NCI-H510A treated with DMSO at 0.1 percent for 48 hours (cell line): ENCODE data around the gene CSGALNACT2.
A peak's percentile ranks its signal among the peaks of the same experiment; 100 is the strongest.
"Not testable (repeated sequence)": the region's sequence is repeated elsewhere in the genome, so short reads cannot be mapped to it uniquely, and the experiment has no call there.

ENCODE experiments used
- DNase-seq: peaks from one replicate; lab custom pipeline; 2025; lab: John Stamatoyannopoulos, UW

CSGALNACT2 gene, protein sequence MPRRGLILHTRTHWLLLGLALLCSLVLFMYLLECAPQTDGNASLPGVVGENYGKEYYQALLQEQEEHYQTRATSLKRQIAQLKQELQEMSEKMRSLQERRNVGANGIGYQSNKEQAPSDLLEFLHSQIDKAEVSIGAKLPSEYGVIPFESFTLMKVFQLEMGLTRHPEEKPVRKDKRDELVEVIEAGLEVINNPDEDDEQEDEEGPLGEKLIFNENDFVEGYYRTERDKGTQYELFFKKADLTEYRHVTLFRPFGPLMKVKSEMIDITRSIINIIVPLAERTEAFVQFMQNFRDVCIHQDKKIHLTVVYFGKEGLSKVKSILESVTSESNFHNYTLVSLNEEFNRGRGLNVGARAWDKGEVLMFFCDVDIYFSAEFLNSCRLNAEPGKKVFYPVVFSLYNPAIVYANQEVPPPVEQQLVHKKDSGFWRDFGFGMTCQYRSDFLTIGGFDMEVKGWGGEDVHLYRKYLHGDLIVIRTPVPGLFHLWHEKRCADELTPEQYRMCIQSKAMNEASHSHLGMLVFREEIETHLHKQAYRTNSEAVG

DNA sequence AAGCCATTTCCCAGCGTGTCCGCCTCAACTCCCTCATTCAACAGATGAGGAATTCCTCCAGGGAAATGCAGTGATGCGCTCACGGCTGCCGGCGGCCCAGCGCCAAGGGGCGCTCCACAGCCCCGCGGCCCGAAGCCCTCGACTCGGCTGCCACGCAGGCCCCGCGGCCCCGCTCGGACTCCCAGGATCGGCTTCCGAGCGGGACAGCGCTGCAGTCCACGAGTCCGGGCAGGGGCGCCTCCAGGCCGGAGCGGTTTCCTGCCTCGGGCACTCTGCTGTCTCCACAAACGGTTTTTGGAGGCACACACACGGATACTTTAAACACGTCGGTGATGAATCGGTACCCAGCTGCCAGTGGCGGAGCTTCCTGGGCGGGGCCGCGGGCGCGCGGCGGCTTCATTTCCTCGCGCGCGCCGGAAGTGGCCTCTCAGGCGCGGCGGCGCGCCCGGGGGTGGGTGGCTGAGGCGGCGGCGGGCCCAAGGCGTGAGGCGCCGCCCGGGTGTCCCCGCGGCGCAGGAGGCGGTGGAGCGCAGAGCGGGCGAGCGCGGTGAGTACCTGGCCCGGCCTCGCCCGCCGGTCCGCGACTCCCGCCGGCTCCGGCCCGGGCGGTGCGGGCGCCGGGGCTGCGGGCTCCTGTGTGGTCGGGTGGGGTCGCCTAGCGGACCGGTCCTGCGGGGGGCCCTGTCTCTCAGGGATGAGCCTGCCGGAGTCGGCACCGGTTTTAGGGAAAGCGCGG lies at the start of gene CSGALNACT2:
Gene CSGALNACT2 (plus strand): TSS at position 425 of the 736 bp plus-strand sequence. CDS start 16,705 bp downstream, outside the sequence.
- peak; percentile 60 for DNase-seq

GRCh38 chr10:43089519-43089918 lies 48.7 kb upstream of the CSGALNACT2 start:
- no peak for DNase-seq

DNA sequence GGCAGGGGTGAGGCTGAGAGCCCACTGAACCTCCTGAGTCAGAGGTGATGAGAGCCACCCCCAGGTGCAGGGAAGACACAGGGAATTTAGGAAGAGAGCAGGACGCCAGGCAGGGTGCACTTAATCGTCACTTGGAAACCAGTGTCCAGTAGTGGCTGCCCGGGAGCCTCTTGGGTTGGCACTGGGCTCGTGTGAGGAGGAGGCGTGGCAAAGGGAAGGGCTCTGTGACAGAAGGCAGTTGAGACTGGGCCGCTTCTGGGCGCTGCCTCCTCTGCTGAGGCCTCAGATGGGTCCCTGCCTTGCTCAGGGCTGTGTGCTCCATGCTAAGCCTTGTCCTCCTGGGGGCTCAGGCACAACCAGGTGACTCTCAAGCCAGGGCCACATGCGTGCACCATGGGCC lies 48.1 kb upstream of the CSGALNACT2 start:
- DNase-seq = no peak

GRCh38 chr10:43090664-43091063 lies 47.6 kb upstream of the CSGALNACT2 start:
- no peak for DNase-seq

GRCh38 chr10:43091846-43092245 lies 46.4 kb upstream of the CSGALNACT2 start:
- no peak for DNase-seq

DNA sequence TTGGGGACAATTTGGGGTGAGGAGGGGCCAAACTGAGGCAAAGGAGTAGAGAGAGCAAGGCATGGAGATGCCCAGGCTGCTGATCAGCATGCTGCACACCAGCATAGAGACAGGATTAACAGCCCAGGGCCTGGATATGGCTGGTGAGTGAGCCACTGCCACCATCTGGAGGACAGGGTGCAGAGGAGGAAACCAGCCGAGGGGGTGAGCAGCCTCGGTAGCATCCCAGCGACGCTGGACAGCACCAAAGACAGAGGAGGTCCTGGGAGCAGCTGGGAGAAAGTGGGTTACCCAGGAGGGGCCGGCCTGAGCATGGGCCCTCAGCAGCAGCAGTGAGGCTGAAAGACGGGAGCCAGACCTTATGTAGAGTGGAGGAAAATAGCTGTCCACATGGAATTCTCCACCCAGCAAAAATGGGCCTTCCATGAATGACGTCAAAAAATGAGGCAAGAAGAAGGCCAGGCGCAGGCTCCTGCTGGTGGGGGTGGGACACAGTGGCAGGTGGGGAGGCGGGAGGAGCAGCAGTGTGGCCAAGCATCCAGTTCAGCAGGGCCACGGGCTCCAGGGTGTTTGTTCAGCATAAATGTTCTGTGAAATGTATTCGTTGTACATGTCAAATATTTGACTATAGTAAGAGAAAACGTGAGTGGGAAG lies 44.7 kb upstream of the CSGALNACT2 start:
- no peak for DNase-seq

DNA sequence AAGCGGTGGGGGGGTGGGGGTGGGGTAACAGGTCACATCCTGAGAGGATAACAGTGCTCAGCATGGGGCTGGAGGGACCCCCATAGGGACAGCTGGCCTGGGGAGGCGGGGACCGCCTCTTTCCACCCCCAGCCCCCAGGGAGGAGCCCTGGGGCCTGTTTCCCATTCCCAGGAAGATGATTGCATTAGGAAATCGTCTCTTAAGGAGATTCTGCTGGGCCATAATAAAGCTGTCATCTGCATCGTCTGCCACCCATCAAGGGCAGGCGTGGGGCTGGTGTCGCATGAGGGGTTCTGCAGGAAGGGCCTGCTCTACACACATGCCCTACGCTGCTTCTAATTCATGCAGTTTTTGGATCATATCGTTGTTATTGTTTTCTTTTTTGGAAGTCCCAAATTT lies 44.2 kb upstream of the CSGALNACT2 start:
- DNase-seq = no peak

- DNase-seq = not testable (repeated sequence)
Observed at GRCh38 chr10:43099339-43099738, 38.9 kb upstream of the CSGALNACT2 start.

- DNase-seq = no peak
Observed at GRCh38 chr10:43099928-43100327, 38.3 kb upstream of the CSGALNACT2 start.

- no peak for DNase-seq
Observed at GRCh38 chr10:43100366-43100765, 37.9 kb upstream of the CSGALNACT2 start.

DNA sequence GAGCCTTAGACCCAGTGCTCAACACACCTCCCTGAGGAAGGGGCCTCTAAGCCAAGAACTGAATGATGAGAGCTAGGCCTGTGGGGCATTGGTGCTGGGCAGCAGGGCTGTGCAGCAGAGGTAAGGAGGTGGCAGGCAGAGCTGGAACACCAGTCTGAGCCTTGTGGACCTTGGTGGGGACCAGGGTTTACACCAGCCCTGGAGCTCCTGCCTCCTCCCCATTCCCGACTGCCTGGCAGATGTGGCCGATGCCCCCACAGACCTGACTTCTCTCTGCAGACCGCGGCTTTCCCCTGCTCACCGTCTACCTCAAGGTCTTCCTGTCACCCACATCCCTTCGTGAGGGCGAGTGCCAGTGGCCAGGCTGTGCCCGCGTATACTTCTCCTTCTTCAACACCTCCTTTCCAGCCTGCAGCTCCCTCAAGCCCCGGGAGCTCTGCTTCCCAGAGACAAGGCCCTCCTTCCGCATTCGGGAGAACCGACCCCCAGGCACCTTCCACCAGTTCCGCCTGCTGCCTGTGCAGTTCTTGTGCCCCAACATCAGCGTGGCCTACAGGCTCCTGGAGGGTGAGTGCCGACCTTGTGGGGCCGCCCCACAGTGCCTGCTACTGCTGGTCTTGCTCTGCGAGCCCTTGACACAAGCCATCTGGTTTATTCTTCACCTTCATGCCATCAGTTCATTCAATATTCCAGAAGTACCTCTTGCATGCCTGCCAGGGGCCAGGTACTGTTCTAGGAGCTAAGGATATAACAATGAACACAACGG lies 36.0 kb upstream of the CSGALNACT2 start:
- DNase-seq = no peak

DNA sequence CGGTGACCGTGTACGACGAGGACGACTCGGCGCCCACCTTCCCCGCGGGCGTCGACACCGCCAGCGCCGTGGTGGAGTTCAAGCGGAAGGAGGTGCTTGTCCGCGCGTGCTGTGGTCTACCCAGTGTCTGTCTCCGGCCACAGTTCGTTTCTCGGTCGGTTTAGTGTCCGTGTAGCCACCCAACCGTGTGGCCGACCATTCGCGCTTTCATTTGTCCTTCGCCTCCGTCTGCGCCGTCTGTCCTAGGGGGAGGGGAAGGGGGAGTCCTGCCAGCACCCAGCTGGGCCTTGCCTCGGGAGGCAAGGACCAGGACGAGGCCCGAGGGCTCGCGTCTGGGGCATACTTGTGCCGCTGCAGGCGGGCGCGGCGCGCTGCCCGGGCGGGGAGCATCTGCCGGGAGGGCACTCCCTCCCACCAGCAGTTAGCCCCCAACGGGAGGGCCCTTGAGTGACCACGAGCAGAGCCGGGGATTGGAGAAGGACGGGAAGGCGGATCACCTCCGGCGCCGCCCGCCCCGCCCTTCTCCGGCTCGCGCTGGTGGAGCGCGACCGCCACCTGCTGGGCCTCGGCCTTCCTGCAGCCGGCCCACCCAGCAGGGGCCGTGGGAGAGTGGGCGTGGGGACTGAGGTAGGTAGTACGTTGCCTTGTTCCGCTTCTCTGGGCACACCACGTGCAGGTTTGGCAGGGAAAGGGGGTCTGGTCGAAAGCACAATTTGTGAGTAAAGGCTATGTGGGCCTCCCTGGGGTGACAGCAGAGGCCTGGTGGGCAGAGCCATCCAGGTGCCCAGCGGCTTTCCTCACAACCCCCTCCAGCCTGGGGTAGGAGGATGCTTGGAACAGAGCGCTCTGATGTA lies 32.9 kb upstream of the CSGALNACT2 start:
- peak; percentile 53 for DNase-seq

- DNase-seq = no peak
Observed at GRCh38 chr10:43105956-43106229, 32.4 kb upstream of the CSGALNACT2 start.

DNA sequence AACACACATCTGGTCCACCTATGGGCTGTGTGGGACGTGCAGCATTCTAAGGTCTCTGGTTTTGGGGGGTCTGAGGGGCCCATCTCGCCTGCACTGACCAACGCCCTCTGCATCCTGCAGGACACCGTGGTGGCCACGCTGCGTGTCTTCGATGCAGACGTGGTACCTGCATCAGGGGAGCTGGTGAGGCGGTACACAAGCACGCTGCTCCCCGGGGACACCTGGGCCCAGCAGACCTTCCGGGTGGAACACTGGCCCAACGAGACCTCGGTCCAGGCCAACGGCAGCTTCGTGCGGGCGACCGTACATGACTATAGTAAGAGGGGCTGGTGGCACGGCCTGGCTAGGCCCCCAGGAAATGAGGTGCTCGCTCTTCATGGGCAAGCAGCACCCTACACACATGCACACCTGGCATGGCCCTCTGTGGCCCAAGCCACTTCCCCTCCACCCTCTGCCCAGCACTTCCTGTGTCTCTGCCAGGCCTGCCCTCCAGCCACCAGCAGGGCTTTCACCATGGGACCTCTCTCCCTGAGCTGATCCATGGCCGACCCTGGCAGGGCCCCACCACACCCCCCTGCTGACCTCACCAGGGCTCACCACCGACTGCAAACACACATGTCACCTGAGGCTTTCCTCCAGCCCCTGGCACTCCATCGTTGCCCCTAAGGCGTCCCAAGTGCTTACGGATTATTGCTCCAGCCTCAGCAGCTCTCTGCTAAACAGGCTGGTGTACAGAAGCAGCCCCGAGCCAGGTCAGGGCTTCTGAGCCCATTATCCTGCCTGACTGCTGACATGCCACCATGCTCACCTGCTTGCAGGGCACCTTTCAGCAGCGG lies 31.8 kb upstream of the CSGALNACT2 start:
- DNase-seq = no peak

- no peak for DNase-seq
Observed at GRCh38 chr10:43108951-43109350, 29.3 kb upstream of the CSGALNACT2 start.

GRCh38 chr10:43109671-43110249 lies 28.5 kb upstream of the CSGALNACT2 start:
- no peak for DNase-seq

DNA sequence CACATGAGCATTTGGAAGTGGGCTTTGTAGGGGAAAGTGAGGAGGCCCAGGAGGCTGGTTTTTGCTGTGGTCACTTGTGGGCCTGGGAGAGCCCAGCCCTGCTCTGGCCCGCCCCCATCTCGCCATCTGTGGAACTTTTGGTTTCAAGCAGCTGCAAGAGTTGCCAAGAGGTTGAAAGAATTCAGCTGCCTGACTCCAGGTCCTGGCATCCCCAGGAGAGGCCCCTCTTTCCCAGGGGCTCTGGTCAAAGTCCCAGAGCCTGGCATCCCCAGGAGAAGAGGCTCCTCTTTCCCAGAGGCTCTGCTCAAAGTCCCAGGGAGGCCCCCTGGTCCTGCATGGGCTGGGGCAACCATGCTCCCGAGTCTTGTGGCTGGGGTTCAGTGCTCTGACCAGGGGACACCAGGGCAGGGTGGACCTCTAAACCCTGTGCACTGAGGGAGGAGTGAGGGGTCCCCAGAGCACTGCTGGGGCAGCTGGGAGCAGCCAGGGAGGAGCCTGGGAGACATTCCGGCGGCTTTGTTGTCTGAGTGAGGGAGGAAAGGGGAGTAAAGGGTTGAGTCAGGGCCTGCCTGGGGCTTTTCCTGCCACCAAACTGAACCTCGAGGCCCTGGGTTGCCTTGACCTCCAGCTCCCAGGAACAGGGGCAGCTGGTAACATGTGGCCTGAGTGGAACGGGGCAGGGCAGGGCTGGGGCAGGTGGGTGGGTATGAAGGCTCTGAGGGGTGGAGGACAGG lies 27.7 kb upstream of the CSGALNACT2 start:
- DNase-seq = no peak

GRCh38 chr10:43111101-43111500 lies 27.1 kb upstream of the CSGALNACT2 start:
- no peak for DNase-seq
